HepG2 (cell line): ENCODE results near the gene BRIP1. TPM values are rescaled to one million over a fixed set of nuclear protein-coding genes. Genes with fewer than 3 reads are reported as not detected.

ENCODE experiments used
- GTF2F1 ChIP-seq: fragments of 150-350 bp; IDR thresholded peaks from 2 replicates; pipeline ENCODE4 v1.6.1; 2014; ENCODE audit warnings: low read length
- ZC3H4 ChIP-seq: sonication (generic); formaldehyde crosslinking; IDR thresholded peaks from 2 replicates; pipeline ENCODE4 v1.4.0; 2020; ENCODE audit warnings: missing genetic modification reagents, borderline replicate concordance
- ZNF337 ChIP-seq: sonication (generic); formaldehyde crosslinking; IDR thresholded peaks from 2 replicates; pipeline ENCODE4 v1.5.1; 2020; ENCODE audit warnings: missing genetic modification reagents, low read depth, mild to moderate bottlenecking, borderline replicate concordance
- ZNF446 ChIP-seq: sonication (generic); formaldehyde crosslinking; IDR thresholded peaks from 2 replicates; pipeline ENCODE4 v1.5.0; 2020; ENCODE audit warnings: mild to moderate bottlenecking, missing genetic modification reagents
- polyA plus RNA-seq, 8 experiments: library from polyadenylated mRNA; depleted of rRNA in 3 of 8; stranded (reverse) in 7 of 8; unstranded in 1 of 8; fragments of >200 nt; fragmentation: Illumina TruSeq in 4 of 8; extraction: Trizol in 4 of 8; gene quantifications; 2 replicates each; pipeline versions ENCODE4 v1.2.1 to v1.2.3, GENCODE V29; 2011 to 2016; ENCODE audit warnings: low read depth in 4 of 8, missing spikeins in 1 of 8, mixed read lengths in 1 of 8; ENCODE audit not compliant: insufficient read depth in 1 of 8
- total RNA-seq, 5 experiments: library from RNA; depleted of rRNA; stranded (reverse); fragments of >200 nt; fragmentation: Illumina TruSeq; extraction: Trizol; gene quantifications; 2 replicates each; pipeline ENCODE4 v1.2.3, GENCODE V29; 2016; ENCODE audit warnings: low read depth in 1 of 5
- TF ChIP-seq, protein P1 (sequence below), 2 experiments: fragments of 450-650 bp in 1 of 2; sonication (generic) in 1 of 2; formaldehyde crosslinking in 1 of 2; IDR thresholded peaks; 2 replicates each; pipeline versions ENCODE4 v1.6.1 to v1.8.0; 2016 to 2022; ENCODE audit warnings: antibody characterized with exemption in 1 of 2, mild to moderate bottlenecking in 1 of 2, missing genetic modification reagents in 1 of 2

BRIP1 gene
- total and polyA plus RNA-seq, 2 of the 13 experiments (the other 11 are each of a cell fraction or from before 2014, with no cell fraction given): 3.8 to 27.7 TPM

DNA sequence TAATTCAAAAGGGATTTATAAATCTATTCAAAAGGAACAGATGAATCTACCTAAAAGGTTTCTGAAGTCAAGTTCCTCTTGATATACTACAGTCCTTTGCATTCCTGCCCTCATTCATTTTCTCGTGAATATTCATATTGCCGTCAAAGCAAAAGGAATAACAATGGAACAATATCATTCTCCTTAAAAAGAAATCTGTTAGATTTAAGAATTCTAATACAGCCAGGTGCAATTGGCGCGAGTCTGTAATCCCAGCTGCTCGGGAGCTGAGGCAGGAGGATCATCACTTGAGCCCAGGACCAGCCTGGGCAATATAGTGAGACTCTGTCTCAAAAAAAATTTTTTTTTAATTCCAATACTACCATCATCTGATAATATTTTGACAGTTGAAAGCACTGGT is 130.3 kb downstream of the BRIP1 start (continued):
- TF ChIP-seq, protein P1, sequence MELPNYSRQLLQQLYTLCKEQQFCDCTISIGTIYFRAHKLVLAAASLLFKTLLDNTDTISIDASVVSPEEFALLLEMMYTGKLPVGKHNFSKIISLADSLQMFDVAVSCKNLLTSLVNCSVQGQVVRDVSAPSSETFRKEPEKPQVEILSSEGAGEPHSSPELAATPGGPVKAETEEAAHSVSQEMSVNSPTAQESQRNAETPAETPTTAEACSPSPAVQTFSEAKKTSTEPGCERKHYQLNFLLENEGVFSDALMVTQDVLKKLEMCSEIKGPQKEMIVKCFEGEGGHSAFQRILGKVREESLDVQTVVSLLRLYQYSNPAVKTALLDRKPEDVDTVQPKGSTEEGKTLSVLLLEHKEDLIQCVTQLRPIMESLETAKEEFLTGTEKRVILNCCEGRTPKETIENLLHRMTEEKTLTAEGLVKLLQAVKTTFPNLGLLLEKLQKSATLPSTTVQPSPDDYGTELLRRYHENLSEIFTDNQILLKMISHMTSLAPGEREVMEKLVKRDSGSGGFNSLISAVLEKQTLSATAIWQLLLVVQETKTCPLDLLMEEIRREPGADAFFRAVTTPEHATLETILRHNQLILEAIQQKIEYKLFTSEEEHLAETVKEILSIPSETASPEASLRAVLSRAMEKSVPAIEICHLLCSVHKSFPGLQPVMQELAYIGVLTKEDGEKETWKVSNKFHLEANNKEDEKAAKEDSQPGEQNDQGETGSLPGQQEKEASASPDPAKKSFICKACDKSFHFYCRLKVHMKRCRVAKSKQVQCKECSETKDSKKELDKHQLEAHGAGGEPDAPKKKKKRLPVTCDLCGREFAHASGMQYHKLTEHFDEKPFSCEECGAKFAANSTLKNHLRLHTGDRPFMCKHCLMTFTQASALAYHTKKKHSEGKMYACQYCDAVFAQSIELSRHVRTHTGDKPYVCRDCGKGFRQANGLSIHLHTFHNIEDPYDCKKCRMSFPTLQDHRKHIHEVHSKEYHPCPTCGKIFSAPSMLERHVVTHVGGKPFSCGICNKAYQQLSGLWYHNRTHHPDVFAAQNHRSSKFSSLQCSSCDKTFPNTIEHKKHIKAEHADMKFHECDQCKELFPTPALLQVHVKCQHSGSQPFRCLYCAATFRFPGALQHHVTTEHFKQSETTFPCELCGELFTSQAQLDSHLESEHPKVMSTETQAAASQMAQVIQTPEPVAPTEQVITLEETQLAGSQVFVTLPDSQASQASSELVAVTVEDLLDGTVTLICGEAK (IDR thresholded peaks at IDR 0.05): no peak
- TF ChIP-seq, protein P1 (CRISPR knock-in tag; IDR thresholded peaks at IDR 0.05): no peak
- TF ChIP-seq GTF2F1: no peak
- TF ChIP-seq ZC3H4 (CRISPR knock-in tag): no peak
- no peak for TF ChIP-seq ZNF446 (CRISPR knock-in tag)
- no peak for TF ChIP-seq ZNF337
- TF ChIP-seq, all 625 proteins: peak for 0
